NCI-H748 (cell line): ENCODE data around the gene CD86.
"Not testable (repeated sequence)": the region's sequence is repeated elsewhere in the genome, so short reads cannot be mapped to it uniquely, and the experiment has no call there.

Experiments
- DNase-seq: peaks from one replicate; lab custom pipeline; 2025; ENCODE audit not compliant: unreplicated experiment; lab: John Stamatoyannopoulos, UW

Gene CD86

GRCh38 chr3:122055215-122055614 lies at the start of gene CD86:
Gene CD86, plus strand, starts transcription at chr3:122055362. Its CDS starts 128 bp downstream, at chr3:122055490.
- DNase-seq = no peak

GRCh38 chr3:122006267-122006666 lies 48.9 kb upstream of the CD86 start:
- no peak for DNase-seq

- DNase-seq = no peak
Measured at GRCh38 chr3:122008166-122008565, 47.0 kb upstream of the CD86 start.

- DNase-seq = no peak
Measured at GRCh38 chr3:122010506-122010905, 44.7 kb upstream of the CD86 start.

- DNase-seq = no peak
Measured at GRCh38 chr3:122011396-122011795, 43.8 kb upstream of the CD86 start.

GRCh38 chr3:122012821-122013220 lies 42.3 kb upstream of the CD86 start:
- no peak for DNase-seq

- no peak for DNase-seq
Measured at GRCh38 chr3:122013448-122013925, 41.7 kb upstream of the CD86 start.

GRCh38 chr3:122014741-122015140 lies 40.4 kb upstream of the CD86 start:
- no peak for DNase-seq

GRCh38 chr3:122019493-122019892 lies 35.7 kb upstream of the CD86 start:
- DNase-seq = no peak

GRCh38 chr3:122021037-122021436 lies 34.1 kb upstream of the CD86 start:
- DNase-seq = no peak

GRCh38 chr3:122021811-122022401 lies 33.3 kb upstream of the CD86 start, which contains the start of gene ILDR1:
Gene ILDR1, minus strand, starts transcription at chr3:122022247. Its CDS starts 170 bp downstream, at chr3:122022077.
- peak; percentile 63 for DNase-seq

- no peak for DNase-seq
Measured at GRCh38 chr3:122023335-122023910, 31.7 kb upstream of the CD86 start.

- DNase-seq = no peak
Measured at GRCh38 chr3:122024800-122025199, 30.4 kb upstream of the CD86 start.

- DNase-seq = no peak
Measured at GRCh38 chr3:122025296-122025695, 29.9 kb upstream of the CD86 start.

- no peak for DNase-seq
Measured at GRCh38 chr3:122030381-122031122, 24.6 kb upstream of the CD86 start.

GRCh38 chr3:122031123-122031468 lies 24.1 kb upstream of the CD86 start:
- no peak for DNase-seq

GRCh38 chr3:122032531-122032930 lies 22.6 kb upstream of the CD86 start:
- no peak for DNase-seq

GRCh38 chr3:122033023-122033422 lies 22.1 kb upstream of the CD86 start:
- no peak for DNase-seq

GRCh38 chr3:122047296-122047695 lies 7.9 kb upstream of the CD86 start:
- DNase-seq = not testable (repeated sequence)

GRCh38 chr3:122047773-122048172 lies 7.4 kb upstream of the CD86 start:
- DNase-seq = not testable (repeated sequence)

- no peak for DNase-seq
Measured at GRCh38 chr3:122052968-122053367, 2.2 kb upstream of the CD86 start.

- DNase-seq = no peak
Measured at GRCh38 chr3:122057671-122058070, 2.5 kb downstream of the CD86 start.
